IPS-15b (cell line): ENCODE measurements around the gene RUNX3.

ENCODE experiments used
- H3K27me3 ChIP-seq: one replicate; pipeline ENCODE4 v1.6.1; 2013; ENCODE audit warnings: low read length; ENCODE audit not compliant: control insufficient read depth, insufficient read depth
- H3K36me3 ChIP-seq: one replicate; pipeline ENCODE4 v1.6.1; 2013; ENCODE audit warnings: low read length; ENCODE audit not compliant: control insufficient read depth, insufficient read depth
- H3K4me1 ChIP-seq: one replicate; pipeline ENCODE4 v1.6.1; 2013; ENCODE audit warnings: mild to moderate bottlenecking, low read length; ENCODE audit not compliant: control insufficient read depth, insufficient read depth
- H3K4me3 ChIP-seq: one replicate; pipeline ENCODE4 v1.5.1; 2013; ENCODE audit warnings: low read depth, low read length
- H3K9ac ChIP-seq: one replicate; pipeline ENCODE4 v1.6.1; 2013; ENCODE audit warnings: low read depth, mild to moderate bottlenecking, low read length
- H3K9me3 ChIP-seq: one replicate; pipeline ENCODE4 v1.6.1; 2013; ENCODE audit warnings: mild to moderate bottlenecking, low read length; ENCODE audit not compliant: control insufficient read depth, insufficient read depth

The RUNX3 gene

DNA sequence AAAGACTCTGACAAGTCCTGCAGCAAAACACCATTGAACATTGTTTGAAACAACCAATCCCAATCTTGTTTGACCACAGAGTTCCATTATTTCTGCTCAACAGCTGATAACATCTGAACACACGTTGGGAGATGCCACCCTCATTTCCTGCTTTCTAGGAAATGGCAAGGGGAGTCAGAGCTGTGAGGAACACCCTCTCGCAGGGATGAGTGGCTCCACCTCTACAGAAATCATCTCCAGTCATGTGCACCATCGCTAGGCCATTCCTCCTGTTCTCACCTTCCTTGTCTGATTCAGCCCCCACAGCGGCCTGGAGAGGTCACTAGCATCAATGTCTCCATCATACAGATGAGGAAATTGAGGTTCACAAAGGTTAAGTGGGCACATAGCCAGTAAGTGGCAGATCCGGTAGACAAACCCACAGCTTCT, 22.4 kb upstream of the RUNX3 start:
- no peaks in the 10 kb centered on the region for H3K4me1 ChIP-seq

GRCh38 chr1:24951810-24952412, 21.8 kb upstream of the RUNX3 start:
- Histone ChIP-seq H3K4me1 (no peaks in the 10 kb centered on the region), H3K9ac (no peak overlapping the region), H3K27me3 (no peaks in the 10 kb centered on the region), H3K9me3 (no peaks in the 10 kb centered on the region), H3K4me3 (no peak overlapping the region), H3K36me3 (no peaks in the 10 kb centered on the region)

More for the DNA sequence above, 22.4 kb upstream of the RUNX3 start:
- Histone ChIP-seq H3K27me3 (no peaks in the 10 kb centered on the region), H3K4me3 (no peak overlapping the region), H3K36me3 (no peaks in the 10 kb centered on the region), H3K9ac (no peak overlapping the region), H3K9me3 (no peaks in the 10 kb centered on the region)

GRCh38 chr1:24951337-24951736, 21.3 kb upstream of the RUNX3 start:
- H3K4me1 ChIP-seq = no peaks in the 10 kb centered on the region

DNA sequence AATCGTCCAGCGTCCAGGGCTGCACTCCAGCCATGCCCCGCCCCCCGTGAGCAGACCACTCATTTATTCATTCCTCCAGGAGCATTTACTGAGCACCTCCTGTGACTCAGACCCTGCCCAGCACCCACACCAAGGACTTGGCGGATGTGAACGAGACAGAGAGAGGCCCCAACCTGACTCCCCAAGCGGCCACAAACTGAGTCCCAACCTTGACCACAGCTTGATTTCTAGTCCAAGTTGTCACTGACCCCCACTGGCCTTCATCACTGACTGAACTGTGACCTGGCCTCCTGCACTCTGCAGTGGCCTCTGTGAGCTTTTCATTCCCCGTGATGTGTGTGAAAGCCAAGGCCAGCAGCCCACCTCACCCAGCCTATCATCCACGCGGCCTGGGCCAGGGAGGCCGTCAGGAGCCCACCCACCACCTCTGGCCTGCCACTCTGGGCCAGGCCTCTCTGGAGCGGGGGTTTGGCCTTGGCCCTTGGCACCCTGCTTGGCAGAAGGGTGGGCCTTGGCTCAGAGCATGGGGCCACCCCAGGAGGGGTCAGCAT, 19.3 kb upstream of the RUNX3 start:
- Histone ChIP-seq H3K4me3 (no peak overlapping the region), H3K9ac (no peak overlapping the region), H3K9me3 (no peaks in the 10 kb centered on the region), H3K4me1 (no peaks in the 10 kb centered on the region), H3K36me3 (no peaks in the 10 kb centered on the region), H3K27me3 (no peaks in the 10 kb centered on the region)

More at GRCh38 chr1:24951337-24951736, 21.3 kb upstream of the RUNX3 start:
- no peak overlapping the region for H3K9ac ChIP-seq
- H3K36me3 ChIP-seq = no peaks in the 10 kb centered on the region
- H3K9me3 ChIP-seq = no peaks in the 10 kb centered on the region
- no peak overlapping the region for H3K4me3 ChIP-seq
- no peaks in the 10 kb centered on the region for H3K27me3 ChIP-seq

- H3K9ac ChIP-seq = no peak overlapping the region
These were observed 18.2 kb upstream of the RUNX3 start for GRCh38 chr1:24948079-24948827.

GRCh38 chr1:24946861-24947658, 17.0 kb upstream of the RUNX3 start:
- Histone ChIP-seq H3K27me3 (no peaks in the 10 kb centered on the region), H3K9ac (no peak overlapping the region), H3K4me1 (no peaks in the 10 kb centered on the region), H3K36me3 (no peaks in the 10 kb centered on the region), H3K9me3 (no peaks in the 10 kb centered on the region), H3K4me3 (no peak overlapping the region)

More at GRCh38 chr1:24948079-24948827, 18.2 kb upstream of the RUNX3 start:
- Histone ChIP-seq H3K4me1 (no peaks in the 10 kb centered on the region), H3K9me3 (no peaks in the 10 kb centered on the region), H3K27me3 (no peaks in the 10 kb centered on the region), H3K36me3 (no peaks in the 10 kb centered on the region), H3K4me3 (no peak overlapping the region)

DNA sequence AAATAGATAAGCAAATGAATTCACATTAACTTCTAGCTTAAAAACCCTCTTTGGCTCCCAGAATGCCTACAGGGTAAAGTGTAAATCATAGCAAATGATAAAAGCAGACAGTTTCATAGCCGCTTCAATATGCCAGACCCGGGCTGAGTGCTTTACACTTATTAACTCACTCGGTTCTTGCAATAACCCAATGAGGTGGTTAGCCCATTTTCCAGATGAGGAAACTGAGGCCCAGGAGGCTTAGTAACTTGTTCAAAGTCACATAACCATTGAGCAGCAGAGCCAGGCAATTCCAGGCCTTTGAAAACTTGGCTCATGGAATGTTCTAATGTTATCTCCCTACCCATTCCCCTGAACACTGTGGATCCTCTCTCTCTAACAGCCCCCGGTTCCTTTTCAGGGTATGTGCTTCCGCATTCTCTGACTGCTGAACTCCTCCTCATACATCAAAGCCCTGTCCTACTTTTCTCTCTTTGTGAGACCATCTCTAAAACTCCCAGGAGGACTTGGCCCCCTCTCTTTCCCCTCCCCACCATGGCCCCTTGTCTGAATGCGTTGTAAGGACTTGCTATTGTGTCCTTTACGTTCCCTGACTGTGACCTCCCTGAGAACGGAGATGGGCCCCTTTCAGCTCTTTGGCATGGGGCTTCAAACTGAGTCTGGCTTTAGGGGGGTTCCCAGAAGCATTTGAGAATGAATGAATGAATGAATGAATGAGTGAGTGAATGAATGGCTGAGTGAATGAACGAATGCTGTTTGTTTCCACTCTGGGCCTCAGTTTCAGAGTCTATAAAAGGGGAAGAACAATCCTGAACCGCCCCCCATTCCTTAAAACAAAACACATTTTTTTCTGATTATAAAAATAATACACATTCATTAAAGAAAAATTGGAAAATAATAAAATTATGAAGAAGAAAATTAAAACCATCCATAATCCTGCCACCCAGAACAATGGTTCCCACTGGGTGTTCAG, 15.6 kb upstream of the RUNX3 start:
- Histone ChIP-seq H3K4me1 (no peaks in the 10 kb centered on the region), H3K27me3 (no peaks in the 10 kb centered on the region), H3K9me3 (no peaks in the 10 kb centered on the region), H3K4me3 (no peak overlapping the region), H3K9ac (no peak overlapping the region), H3K36me3 (no peaks in the 10 kb centered on the region)

DNA sequence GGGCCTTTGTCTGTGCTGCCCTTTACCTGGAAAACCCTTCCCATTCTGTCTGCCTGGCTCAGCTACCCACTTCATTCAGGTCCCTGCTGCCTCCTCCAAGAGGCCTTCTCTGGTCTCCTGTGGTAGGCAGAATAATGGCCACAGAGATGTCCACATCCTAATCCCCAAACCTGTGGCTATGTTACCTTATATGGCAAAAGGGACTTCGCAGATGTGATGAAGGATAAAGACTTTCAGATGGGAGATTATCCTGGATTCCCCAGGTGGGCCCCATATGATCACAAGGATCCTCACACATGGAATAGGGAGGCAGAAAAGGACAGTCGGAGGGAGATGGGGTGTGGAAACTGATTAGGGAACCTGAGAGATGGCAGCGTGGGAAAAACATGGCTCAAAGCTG, 14.2 kb upstream of the RUNX3 start:
- Histone ChIP-seq H3K4me1 (no peaks in the 10 kb centered on the region), H3K9me3 (no peaks in the 10 kb centered on the region), H3K9ac (no peak overlapping the region), H3K4me3 (no peak overlapping the region), H3K36me3 (no peaks in the 10 kb centered on the region), H3K27me3 (no peaks in the 10 kb centered on the region)

DNA sequence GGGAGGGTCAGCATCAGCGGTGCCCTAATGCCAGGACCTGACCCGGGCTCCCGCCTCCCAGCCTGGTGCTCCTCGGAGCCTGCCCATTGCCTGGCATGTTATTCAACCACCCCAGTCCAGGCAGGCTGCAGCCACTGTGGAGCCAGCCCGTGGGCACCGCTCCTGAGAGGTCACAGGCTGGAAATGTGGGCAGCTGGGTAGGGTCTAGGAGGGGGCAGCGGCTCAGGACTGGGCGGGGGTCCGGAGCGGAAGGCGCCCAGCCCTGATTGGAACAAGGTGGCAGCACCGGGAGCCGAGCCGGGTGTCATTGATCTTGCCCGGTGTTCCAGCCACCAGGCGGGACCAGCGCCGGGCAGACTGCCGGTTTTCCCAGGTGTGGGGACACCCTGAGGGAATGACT, 12.7 kb upstream of the RUNX3 start:
- Histone ChIP-seq H3K9ac (no peak overlapping the region), H3K9me3 (no peaks in the 10 kb centered on the region), H3K4me1 (peaks cover 4% of the 10 kb centered on the region), H3K27me3 (no peaks in the 10 kb centered on the region), H3K4me3 (no peak overlapping the region), H3K36me3 (no peaks in the 10 kb centered on the region)

GRCh38 chr1:24941564-24941963, 11.5 kb upstream of the RUNX3 start:
- Histone ChIP-seq H3K4me3 (no peak overlapping the region), H3K9me3 (no peaks in the 10 kb centered on the region), H3K27me3 (no peaks in the 10 kb centered on the region), H3K36me3 (no peaks in the 10 kb centered on the region), H3K9ac (no peak overlapping the region), H3K4me1 (peaks cover 4% of the 10 kb centered on the region)

- Histone ChIP-seq H3K9me3 (no peaks in the 10 kb centered on the region), H3K27me3 (peaks cover 5% of the 10 kb centered on the region), H3K9ac (no peak overlapping the region), H3K4me1 (peaks cover 6% of the 10 kb centered on the region), H3K36me3 (no peaks in the 10 kb centered on the region), H3K4me3 (no peak overlapping the region)
These were observed 10.2 kb upstream of the RUNX3 start for GRCh38 chr1:24940231-24940630.
